HepG2 (cell line): Measurements from ENCODE around the gene FIBP. TPM values are rescaled to one million over a fixed set of nuclear protein-coding genes. Genes with fewer than 3 reads are reported as not detected.

Experiments used
- AHDC1 ChIP-seq: sonication (generic); formaldehyde crosslinking; IDR thresholded peaks from 2 replicates; pipeline ENCODE4 v1.5.1; 2020; ENCODE audit warnings: mild to moderate bottlenecking, missing genetic modification reagents, borderline replicate concordance
- ATF1 ChIP-seq: IDR thresholded peaks from 2 replicates; pipeline ENCODE4 v1.6.1; 2016; ENCODE audit warnings: mild to moderate bottlenecking, control low read depth
- ETV5 ChIP-seq: IDR thresholded peaks from 2 replicates; pipeline ENCODE4 v1.6.1; 2018; ENCODE audit warnings: missing biosample characterization, missing genetic modification reagents, inconsistent platforms, borderline replicate concordance
- KDM5A ChIP-seq: fragments of 200-600 bp; sonication (generic); IDR thresholded peaks from 2 replicates; pipeline ENCODE4 v1.7.0; 2018; ENCODE audit warnings: antibody characterized with exemption, mild to moderate bottlenecking, low read length, borderline replicate concordance
- MAX ChIP-seq: IDR thresholded peaks from 2 replicates; pipeline ENCODE4 v1.6.1; 2012; ENCODE audit warnings: inconsistent platforms
- MNT ChIP-seq: fragments of 450-650 bp; IDR thresholded peaks from 2 replicates; pipeline ENCODE4 v1.6.1; 2016
- MZF1 ChIP-seq: sonication (generic); formaldehyde crosslinking; IDR thresholded peaks from 2 replicates; pipeline ENCODE4 v1.8.1; 2023; ENCODE audit warnings: mild to moderate bottlenecking, missing genetic modification reagents, borderline replicate concordance
- SKI ChIP-seq: fragments of 450-650 bp; IDR thresholded peaks from one replicate; pipeline ENCODE4 v1.6.1; 2018; ENCODE audit warnings: mild to moderate bottlenecking; ENCODE audit not compliant: partially characterized antibody
- SMAD3 ChIP-seq: sonication (generic); formaldehyde crosslinking; IDR thresholded peaks from 2 replicates; pipeline ENCODE4 v1.4.0; 2020; ENCODE audit warnings: missing genetic modification reagents
- SP2 ChIP-seq: sonication (generic); formaldehyde crosslinking; IDR thresholded peaks from 2 replicates; pipeline ENCODE4 v1.5.1; 2020; ENCODE audit warnings: mild to moderate bottlenecking, missing genetic modification reagents
- STAT5B ChIP-seq: sonication (generic); formaldehyde crosslinking; IDR thresholded peaks from 2 replicates; pipeline ENCODE4 v1.4.0; 2020; ENCODE audit warnings: missing genetic modification reagents
- TCF12 ChIP-seq, 2 experiments: fragments of 450-650 bp in 1 of 2; sonication (generic) in 1 of 2; formaldehyde crosslinking in 1 of 2; IDR thresholded peaks; 2 replicates each; pipeline versions ENCODE4 v1.6.1 to v1.8.0; 2017 to 2022; ENCODE audit warnings: antibody characterized with exemption in 1 of 2, mild to moderate bottlenecking in 1 of 2, missing genetic modification reagents in 1 of 2, moderate library complexity in 1 of 2
- ZBTB1 ChIP-seq: sonication (generic); formaldehyde crosslinking; IDR thresholded peaks from 2 replicates; pipeline ENCODE4 v1.4.0; 2020; ENCODE audit warnings: missing genetic modification reagents, borderline replicate concordance
- ZFP91 ChIP-seq: sonication (generic); formaldehyde crosslinking; IDR thresholded peaks from 2 replicates; pipeline ENCODE4 v1.9.0; 2022; ENCODE audit warnings: missing genetic modification reagents, mild to moderate bottlenecking, borderline replicate concordance
- ZMYM4 ChIP-seq: sonication (generic); formaldehyde crosslinking; IDR thresholded peaks from 2 replicates; pipeline ENCODE4 v1.8.1; 2023; ENCODE audit warnings: mild to moderate bottlenecking, missing genetic modification reagents
- ZNF275 ChIP-seq: sonication (generic); formaldehyde crosslinking; IDR thresholded peaks from 2 replicates; pipeline ENCODE4 v1.8.0; 2022; ENCODE audit warnings: missing genetic modification reagents, mild to moderate bottlenecking, inconsistent platforms, borderline replicate concordance
- ZNF3 ChIP-seq: IDR thresholded peaks from 2 replicates; pipeline ENCODE4 v1.7.0; 2017; ENCODE audit warnings: inconsistent platforms
- polyA plus RNA-seq, 8 experiments: library from polyadenylated mRNA; depleted of rRNA in 3 of 8; stranded (reverse) in 7 of 8; unstranded in 1 of 8; fragments of >200 nt; fragmentation: Illumina TruSeq in 4 of 8; extraction: Trizol in 4 of 8; gene quantifications; 2 replicates each; pipeline versions ENCODE4 v1.2.1 to v1.2.3, GENCODE V29; 2011 to 2016; ENCODE audit warnings: low read depth in 4 of 8, missing spikeins in 1 of 8, mixed read lengths in 1 of 8; ENCODE audit not compliant: insufficient read depth in 1 of 8
- total RNA-seq, 5 experiments: library from RNA; depleted of rRNA; stranded (reverse); fragments of >200 nt; fragmentation: Illumina TruSeq; extraction: Trizol; gene quantifications; 2 replicates each; pipeline ENCODE4 v1.2.3, GENCODE V29; 2016; ENCODE audit warnings: low read depth in 1 of 5

Gene FIBP
- total and polyA plus RNA-seq, 2 of the 13 experiments (the other 11 are each of a cell fraction or from before 2014, with no cell fraction given) = 42.9 to 62.1 TPM

GRCh38 chr11:65857500-65857852, 30.8 kb downstream of the FIBP start (continued):
- TF ChIP-seq MNT = no peak
- TF ChIP-seq MZF1 (CRISPR knock-in tag) = no peak
- TF ChIP-seq ETV5 = no peak
- TF ChIP-seq ZFP91 (CRISPR knock-in tag) = no peak
- TF ChIP-seq AHDC1 (CRISPR knock-in tag) = no peak
- no peak for TF ChIP-seq ZMYM4 (CRISPR knock-in tag)
- no peak for TF ChIP-seq ZNF3 (CRISPR knock-in tag)
- TF ChIP-seq KDM5A = peak; percentile 43; the same call in 1 of the 2 replicates
- no peak for TF ChIP-seq SKI
- no peak for TF ChIP-seq ATF1 (CRISPR knock-in tag)
- TF ChIP-seq STAT5B (CRISPR knock-in tag) = 0 out of 2 replicates have a peak, but pooled peaks have one; percentile 2
- no peak for TF ChIP-seq SMAD3 (CRISPR knock-in tag)
- no peak for TF ChIP-seq SP2 (CRISPR knock-in tag)
- peak; percentile 28; the same call in 1 of the 2 replicates for TF ChIP-seq ZNF275 (CRISPR knock-in tag)
- TF ChIP-seq TCF12 (IDR thresholded peaks at IDR 0.05) = no peak
- TF ChIP-seq TCF12 (CRISPR knock-in tag; IDR thresholded peaks at IDR 0.05) = no peak
- no peak for TF ChIP-seq ZBTB1 (CRISPR knock-in tag)
- TF ChIP-seq MAX = peak; percentile 21; the same call in 1 of the 2 replicates
